CD4-positive, alpha-beta T cell treated with Interleukin-6 at 100 ng/mL for 8 hours (primary cell): ENCODE results near the gene SCAF1.

Source experiments
- DNase-seq: peaks from one replicate; pipeline ENCODE4 v3.0.0-alpha.2; 2020; ENCODE audit warnings: mixed read lengths, low spot score

SCAF1 gene

GRCh38 chr19:49666120-49666444, 24.1 kb downstream of the SCAF1 start:
- DNase-seq: no peak

DNA sequence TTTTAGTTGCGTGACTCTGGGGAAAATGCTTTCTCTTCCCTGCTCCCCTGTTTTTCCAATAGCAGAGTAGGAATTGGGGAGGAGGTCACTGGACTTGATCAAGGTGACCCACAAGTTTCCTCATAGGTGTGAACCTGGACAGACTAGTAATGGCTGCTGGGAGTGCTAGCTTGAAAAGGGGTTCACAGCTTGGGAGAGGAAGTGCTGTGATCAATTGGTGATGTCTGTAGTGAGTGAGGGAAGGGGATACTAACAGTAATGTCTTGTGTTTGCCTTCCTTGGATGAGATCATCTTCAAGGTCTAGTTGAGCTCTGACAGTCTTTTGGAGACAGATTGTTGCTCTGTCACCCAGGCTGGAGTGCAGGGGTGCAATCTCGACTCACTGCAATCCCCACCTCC, 25.5 kb downstream of the SCAF1 start:
- DNase-seq: no peak

GRCh38 chr19:49669516-49669915, 27.5 kb downstream of the SCAF1 start:
- no peak for DNase-seq

GRCh38 chr19:49672131-49672919, 30.3 kb downstream of the SCAF1 start:
- DNase-seq: peak; percentile 74

DNA sequence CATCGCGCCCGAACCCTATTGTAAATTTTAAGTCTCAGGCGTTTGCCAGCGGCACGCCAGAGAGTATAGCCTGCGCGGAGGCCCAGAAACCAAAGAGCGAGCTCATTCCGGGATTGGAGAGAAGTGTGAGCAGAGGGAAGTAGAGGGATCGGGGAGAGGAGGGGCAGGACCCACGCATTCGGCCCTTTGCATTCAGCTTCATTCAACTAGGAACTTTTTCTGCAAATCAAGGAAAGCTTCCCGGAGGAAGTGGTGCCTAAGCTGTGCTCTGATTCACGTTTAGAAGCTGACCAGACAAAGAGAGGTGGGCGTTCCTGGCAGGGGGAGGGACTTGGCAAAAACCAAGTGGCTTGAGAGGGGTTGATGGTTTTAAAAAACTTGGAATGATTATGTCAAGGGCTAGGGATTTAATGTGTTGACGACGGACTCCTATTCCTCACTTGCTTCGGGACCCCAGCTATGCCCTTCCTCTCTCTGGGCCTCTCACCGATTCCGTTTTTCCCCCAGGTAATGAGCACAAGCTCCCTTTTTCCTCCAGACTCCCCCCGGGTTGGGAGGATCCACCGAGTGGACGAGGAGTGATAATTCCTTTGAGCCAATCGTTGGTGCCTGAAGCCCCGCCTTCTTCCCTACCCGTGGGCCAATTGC, 34.3 kb downstream of the SCAF1 start:
- no peak for DNase-seq

DNA sequence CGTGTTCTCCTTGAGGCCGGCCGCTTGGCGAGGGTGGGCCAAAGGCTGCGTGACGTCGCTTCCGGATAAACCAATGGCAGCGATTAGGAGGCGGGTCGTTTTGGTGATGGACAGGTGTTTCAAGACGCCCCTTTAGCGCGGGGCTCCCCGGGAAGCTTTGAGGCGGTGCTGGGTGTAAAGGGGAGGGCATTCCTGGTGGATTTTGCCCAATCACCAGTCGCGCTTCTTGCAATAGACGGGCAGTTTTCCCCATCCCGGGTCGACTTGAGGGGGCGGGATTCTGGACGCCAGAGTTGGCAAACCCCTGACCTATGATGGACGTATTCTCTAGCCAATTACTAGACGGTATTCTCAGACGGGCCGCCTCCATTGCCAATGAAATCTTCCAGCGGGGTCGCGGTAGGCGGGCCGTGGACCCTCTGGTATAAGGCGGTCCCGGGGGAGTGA, 34.8 kb downstream of the SCAF1 start:
- peak; percentile 100 for DNase-seq

- peak; percentile 28 for DNase-seq
Measured at GRCh38 chr19:49677231-49677900, 35.4 kb downstream of the SCAF1 start, which contains the start of gene PRMT1. Gene PRMT1 (plus strand): TSS chr19:49677271. CDS start chr19:49677281, 10 bp downstream.

- DNase-seq: peak; percentile 72
Measured at GRCh38 chr19:49677901-49678674, 36.1 kb downstream of the SCAF1 start.

DNA sequence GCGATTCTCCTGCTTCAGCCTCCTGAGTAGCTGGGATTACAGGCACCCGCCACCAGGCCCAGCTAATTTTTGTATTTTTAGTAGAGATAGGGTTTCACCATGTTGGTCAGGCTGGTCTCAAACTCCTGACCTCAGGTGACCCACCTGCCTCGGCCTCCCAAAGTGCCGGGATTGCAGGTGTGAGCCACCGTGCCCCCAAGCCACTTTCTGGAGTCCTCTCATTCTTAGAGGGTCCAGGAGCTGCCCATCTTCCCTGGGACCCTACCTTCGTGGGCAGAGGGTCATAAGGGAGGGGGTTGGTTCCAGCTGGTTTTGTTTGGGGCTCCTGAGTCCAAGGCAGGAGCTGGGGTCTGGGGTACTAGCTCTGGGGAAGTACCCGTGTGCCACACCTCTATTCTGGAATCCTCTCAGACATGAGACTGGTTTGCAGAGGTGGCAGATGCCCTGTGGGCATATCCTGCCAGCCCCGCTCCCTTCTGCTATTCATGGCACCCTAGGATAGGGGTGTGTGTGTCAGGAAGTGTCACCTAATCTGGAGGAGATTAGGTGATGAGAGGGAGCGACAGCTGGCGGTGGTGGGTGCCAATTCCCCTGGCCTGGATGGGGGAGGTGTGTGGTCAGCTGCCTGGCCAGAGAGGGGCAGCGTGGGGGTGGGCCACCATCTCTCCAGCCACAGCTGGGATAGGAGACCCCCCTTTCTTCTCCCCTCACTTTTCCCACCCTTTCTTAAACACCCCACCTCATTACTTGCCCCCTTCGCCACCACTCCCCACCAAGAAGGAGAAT, 37.2 kb downstream of the SCAF1 start:
- no peak for DNase-seq

- DNase-seq: no peak
Measured at GRCh38 chr19:49679771-49680413, 37.9 kb downstream of the SCAF1 start.

- peak; percentile 90 for DNase-seq
Measured at GRCh38 chr19:49680421-49681351, 38.7 kb downstream of the SCAF1 start.

DNA sequence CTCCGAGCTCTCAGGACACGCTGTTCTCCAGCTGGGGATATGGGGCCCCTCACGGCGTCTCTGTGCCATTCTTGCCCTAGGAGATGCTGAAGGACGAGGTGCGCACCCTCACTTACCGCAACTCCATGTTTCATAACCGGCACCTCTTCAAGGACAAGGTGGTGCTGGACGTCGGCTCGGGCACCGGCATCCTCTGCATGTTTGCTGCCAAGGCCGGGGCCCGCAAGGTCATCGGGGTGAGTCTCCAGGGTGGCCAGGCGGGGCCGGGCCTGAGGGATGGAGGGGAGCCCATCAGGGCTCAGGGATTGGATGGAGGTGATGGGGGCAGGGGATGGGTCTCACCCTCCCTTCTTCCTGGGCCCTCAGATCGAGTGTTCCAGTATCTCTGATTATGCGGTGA, 39.8 kb downstream of the SCAF1 start:
- DNase-seq: no peak

DNA sequence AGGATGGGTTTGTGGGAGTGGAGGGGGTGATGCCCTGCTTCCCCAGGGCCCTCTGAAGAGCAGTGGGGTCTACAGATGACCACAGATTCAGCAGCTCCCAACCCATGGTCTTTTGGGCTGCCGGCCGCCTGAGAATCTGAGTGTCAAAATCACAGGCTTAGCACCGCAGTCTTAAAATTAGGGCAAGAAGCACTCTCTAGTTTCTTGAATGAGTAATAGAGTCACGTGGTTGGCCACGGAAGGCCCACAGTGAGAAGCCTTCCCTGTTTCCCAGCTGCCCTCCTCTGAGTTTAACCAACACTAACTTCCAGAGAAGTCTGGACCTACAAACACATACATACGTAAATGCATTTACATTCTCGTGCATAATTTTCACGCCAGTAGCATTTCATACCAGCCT, 40.3 kb downstream of the SCAF1 start:
- no peak for DNase-seq

DNA sequence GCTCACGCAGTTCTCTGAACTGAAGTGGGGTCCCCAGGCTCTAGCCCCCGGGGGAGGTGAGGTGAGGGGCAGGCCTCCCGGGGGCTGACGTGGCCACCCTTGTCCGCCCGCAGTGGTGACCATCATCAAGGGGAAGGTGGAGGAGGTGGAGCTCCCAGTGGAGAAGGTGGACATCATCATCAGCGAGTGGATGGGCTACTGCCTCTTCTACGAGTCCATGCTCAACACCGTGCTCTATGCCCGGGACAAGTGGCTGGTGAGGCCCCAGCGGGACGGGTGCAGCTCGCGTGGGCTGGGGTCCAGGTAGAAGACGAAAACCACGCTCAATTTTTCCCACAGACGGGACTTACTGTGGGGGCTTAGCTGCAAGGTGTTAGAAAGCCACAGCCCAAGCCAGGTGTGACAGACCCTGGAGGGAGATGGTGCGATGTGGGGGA, 41.8 kb downstream of the SCAF1 start:
- DNase-seq: no peak

DNA sequence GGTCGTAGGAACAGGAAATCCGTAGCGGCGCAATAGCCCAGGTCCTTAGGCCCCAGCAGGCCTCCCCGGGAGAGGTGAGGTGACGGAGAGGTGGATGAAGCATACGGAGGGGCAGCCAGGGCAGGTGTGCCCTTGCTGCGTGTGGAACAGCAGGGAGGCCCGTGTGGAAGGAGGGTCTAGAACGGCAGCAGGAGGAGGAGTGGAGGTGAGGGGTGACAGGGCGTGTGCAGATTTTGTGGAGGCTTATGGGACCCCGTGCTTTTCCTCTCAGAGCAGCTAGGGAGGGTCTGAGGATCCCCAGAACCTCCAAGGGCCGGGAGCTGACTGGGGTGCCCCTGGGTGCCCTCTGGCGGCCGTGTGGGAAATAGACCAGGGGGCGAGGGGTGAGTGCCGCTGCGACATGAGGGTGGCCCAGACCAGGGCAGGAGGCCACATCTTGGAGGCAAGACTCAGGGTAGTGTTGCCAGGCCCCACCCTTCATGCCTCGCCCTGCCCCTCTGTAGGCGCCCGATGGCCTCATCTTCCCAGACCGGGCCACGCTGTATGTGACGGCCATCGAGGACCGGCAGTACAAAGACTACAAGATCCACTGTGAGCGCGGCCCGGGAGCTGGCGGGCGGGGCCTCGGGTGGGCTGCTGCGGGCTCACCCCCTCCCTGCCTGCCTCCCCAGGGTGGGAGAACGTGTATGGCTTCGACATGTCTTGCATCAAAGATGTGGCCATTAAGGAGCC, 42.4 kb downstream of the SCAF1 start:
- DNase-seq: no peak

- no peak for DNase-seq
Measured at GRCh38 chr19:49684983-49685553, 43.1 kb downstream of the SCAF1 start.

DNA sequence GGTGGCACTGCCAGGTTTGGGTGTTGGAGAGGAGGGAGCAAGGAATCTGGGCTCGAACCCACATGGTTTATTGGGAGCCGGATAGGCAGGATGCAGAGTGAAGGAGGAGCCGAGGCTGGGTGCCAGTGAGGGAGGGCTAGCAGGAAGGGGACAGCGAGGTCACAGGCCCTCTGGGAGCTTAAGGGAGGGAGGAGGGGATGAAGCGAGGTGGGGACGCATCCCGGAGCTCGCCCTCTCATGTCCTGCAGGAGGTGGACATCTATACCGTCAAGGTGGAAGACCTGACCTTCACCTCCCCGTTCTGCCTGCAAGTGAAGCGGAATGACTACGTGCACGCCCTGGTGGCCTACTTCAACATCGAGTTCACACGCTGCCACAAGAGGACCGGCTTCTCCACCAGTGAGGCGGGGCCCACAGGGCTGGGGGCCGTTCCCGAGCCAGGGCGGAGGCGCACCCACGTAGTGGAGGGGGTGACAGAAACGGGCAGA, 43.9 kb downstream of the SCAF1 start:
- no peak for DNase-seq

DNA sequence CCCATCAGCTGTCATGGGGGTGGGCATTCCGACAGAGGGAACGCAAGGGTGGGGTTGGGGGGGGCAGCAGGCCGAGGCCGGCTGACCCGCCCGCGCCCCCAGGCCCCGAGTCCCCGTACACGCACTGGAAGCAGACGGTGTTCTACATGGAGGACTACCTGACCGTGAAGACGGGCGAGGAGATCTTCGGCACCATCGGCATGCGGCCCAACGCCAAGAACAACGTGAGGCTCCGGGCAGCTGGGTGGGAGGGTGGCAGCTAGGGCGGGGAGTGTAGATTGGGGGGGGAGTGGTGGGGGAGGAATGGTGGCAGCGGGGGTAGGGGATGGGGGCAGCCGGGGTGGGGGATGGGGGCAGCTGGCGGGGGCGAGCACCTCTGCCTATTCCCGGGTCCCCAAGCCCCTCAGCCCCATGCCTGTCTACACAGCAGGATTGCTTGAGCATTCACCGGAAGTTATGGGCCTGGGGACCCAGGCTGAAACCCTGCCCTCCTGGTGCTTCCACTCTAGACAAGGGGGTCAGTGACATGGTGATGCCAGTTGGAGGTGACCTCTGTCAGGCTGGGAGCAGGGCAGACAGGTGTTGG, 44.6 kb downstream of the SCAF1 start:
- no peak for DNase-seq
